Kidney epithelial cell (primary cell): Measurements from ENCODE around the gene ELF5. TPM values are rescaled to one million over a fixed set of nuclear protein-coding genes. Genes with fewer than 3 reads are reported as not detected.

Experiments
- DNase-seq: peaks from one replicate; pipeline ENCODE4 v3.0.0-alpha.2; 2010; ENCODE audit warnings: low read depth
- H3K27me3 ChIP-seq: 2 replicates; pipeline ENCODE4 v1.6.0; 2011; ENCODE audit warnings: low read length; ENCODE audit not compliant: control insufficient read depth, insufficient read depth
- H3K36me3 ChIP-seq: 2 replicates; pipeline ENCODE4 v1.5.1; 2011; ENCODE audit warnings: low read length; ENCODE audit not compliant: control insufficient read depth, insufficient read depth
- H3K4me3 ChIP-seq: 2 replicates; pipeline ENCODE4 v1.5.1; 2011; ENCODE audit warnings: low read depth, mild to moderate bottlenecking, control low read depth, low read length
- total RNA-seq: library from RNA; depleted of rRNA; stranded (reverse); fragments of >200 nt; gene quantifications from 2 replicates; pipeline ENCODE4 v1.2.3, GENCODE V29; 2015
- TF ChIP-seq, protein P1 (sequence below): IDR thresholded peaks from 2 replicates; pipeline ENCODE4 v1.5.1; 2011; ENCODE audit warnings: mild to moderate bottlenecking, moderate library complexity, low read length, control low read depth, inconsistent platforms; ENCODE audit not compliant: insufficient read depth, poor library complexity, severe bottlenecking

Gene ELF5
- total RNA-seq, 1 donor from 2014 or later, result not detected

DNA sequence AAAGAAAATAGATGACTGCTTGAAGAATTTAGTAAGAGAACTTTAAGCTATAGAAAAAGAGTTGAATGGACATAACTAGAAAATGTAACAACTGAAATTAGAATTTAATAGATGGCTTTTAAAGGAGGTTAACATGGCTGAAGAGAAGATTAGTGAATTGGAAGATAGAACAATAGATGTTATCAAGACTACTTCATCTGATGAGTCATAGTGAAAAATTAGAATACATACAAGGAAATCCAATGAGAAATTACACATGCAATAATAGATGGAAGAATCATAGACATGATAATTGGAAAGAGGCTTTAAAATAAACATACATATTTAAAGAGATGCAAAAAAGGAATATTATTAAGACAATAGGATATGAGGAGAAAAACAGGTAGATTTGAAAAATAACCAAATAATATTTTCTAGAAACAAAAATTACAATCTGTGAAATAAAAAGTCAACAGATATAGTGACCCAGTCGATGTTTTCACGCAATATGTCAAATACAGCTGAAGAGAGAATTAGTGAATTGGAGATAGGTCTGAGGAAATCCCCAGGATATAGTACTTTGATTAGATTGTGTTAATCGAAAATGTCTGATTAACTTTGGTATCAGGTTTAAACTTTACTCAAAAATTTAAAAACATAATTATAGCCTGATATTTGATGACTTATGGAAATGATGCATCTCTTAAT, 46.6 kb downstream of the ELF5 start:
- H3K27me3 ChIP-seq, result no peaks in the 10 kb centered on the region
- no peak for DNase-seq
- H3K4me3 ChIP-seq, result no peak overlapping the region
- peaks cover 1% of the 10 kb centered on the region for H3K36me3 ChIP-seq
- TF ChIP-seq, protein P1, sequence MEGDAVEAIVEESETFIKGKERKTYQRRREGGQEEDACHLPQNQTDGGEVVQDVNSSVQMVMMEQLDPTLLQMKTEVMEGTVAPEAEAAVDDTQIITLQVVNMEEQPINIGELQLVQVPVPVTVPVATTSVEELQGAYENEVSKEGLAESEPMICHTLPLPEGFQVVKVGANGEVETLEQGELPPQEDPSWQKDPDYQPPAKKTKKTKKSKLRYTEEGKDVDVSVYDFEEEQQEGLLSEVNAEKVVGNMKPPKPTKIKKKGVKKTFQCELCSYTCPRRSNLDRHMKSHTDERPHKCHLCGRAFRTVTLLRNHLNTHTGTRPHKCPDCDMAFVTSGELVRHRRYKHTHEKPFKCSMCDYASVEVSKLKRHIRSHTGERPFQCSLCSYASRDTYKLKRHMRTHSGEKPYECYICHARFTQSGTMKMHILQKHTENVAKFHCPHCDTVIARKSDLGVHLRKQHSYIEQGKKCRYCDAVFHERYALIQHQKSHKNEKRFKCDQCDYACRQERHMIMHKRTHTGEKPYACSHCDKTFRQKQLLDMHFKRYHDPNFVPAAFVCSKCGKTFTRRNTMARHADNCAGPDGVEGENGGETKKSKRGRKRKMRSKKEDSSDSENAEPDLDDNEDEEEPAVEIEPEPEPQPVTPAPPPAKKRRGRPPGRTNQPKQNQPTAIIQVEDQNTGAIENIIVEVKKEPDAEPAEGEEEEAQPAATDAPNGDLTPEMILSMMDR, result no peak

DNA sequence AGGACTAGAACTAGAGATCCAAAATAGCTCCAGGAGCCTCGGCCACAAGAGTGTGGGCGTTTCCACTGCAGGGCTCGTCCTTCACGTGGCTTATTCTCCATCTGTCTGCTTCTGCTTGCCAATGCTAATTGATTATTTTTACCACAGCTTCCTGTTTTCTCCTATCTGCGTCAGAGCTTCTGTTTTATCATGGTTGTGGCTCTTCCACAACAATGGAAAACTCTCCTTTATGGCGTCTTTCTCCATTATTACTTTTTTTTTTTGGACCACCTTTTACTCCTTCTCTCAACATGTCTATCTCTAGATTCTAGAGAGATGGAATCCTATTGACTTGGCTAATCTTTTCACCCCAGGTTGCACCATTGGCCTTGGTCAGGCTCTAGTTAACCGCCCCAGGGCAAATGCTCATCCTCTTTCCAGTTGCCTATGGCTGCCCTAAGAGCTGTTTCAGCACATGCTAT, 49.0 kb downstream of the ELF5 start:
- DNase-seq, result no peak
- peaks cover 1% of the 10 kb centered on the region for H3K36me3 ChIP-seq
- no peaks in the 10 kb centered on the region for H3K27me3 ChIP-seq
- no peak overlapping the region for H3K4me3 ChIP-seq
- TF ChIP-seq, protein P1, result no peak

DNA sequence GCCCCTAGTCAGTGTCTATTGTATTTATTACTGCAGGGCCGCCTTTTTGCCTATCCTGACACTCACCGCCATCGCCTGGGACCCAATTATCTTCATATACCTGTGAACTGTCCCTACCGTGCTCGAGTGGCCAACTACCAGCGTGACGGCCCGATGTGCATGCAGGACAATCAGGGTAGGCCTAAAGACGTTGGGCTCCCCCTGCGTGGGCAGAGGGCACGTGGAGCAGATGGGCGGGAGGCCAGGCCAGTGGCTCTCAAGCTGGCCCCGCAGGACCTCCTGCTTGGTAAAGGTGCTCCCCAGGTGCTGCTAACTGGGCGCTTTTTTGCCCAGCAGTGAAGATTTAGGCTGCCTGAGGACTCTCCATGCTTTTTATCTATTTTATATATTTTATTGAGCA, 52.4 kb downstream of the ELF5 start:
- TF ChIP-seq, protein P1, result no peak
- no peak overlapping the region for H3K4me3 ChIP-seq
- DNase-seq, result no peak
- peaks cover 4% of the 10 kb centered on the region for H3K36me3 ChIP-seq
- H3K27me3 ChIP-seq, result no peaks in the 10 kb centered on the region

DNA sequence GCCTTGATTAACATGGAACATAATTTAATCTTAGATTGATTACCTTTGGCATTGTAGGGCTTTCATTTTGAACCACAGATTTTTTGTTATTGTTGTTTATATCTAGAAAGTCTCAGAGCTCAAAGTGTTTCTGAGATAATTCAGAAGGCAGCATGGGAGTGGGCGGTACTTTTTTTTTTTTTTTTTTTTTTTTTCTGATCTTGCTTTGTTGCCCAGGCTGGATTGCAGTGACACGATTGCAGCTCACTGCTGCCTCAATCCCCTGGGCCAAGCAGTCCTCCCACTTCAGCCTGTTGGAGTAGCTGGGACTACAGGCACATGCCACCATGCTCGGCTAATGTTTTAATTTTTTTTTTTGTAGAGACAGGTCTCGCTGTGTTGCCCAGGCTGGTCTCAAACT, 53.3 kb downstream of the ELF5 start:
- H3K4me3 ChIP-seq, result no peak overlapping the region
- TF ChIP-seq, protein P1, result no peak
- no peaks in the 10 kb centered on the region for H3K27me3 ChIP-seq
- peaks cover 4% of the 10 kb centered on the region for H3K36me3 ChIP-seq
- no peak for DNase-seq

DNA sequence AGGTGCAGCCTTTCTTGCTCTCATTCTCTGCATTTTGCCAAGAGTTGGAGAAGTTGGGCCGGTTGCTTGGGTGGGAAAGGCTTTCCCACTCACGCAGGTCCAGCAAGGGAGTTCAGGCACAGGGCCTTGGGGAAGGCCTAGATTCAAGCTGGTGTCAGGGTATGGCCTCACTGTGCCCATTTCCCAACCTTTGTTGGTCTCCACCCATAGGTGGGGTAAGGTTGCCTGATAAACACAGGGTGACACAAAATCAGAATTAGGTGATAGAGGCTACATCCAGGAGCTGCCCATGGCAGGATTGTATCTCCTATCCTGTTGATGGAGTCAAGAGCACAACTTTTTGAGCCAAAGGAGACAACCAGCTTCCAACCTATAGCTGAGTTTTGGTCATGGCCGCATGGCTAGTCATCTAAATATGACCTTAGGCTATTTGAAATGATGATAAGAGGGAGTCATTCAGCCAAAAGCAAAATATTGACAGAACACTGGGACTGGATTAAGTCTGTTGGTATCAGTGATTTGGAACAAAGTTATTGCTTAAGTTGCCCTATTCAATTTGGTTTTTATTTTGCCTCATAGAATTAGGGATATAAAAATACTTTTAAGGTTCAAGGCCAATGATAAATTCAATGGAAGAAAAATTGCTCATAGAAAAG, 54.0 kb downstream of the ELF5 start:
- peaks cover 4% of the 10 kb centered on the region for H3K36me3 ChIP-seq
- TF ChIP-seq, protein P1, result no peak

DNA sequence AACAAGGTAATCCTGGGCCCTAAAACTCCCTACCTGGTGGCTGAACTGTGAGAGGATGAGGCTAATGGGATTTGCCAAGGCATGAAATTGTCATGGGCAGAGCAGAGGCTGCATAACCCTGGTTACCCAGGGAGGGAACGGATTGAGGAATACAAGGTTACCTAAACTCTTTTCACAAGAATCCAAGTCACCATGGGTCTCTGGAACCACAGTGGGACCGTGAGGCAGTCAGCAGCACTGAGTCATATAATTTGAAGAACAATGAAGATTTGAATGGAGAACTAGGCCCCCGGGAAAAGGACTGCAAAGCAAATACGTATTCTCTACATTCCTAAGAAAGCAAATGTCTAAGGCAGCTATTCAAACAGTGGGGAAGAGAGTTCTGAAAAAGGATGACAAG, 55.1 kb downstream of the ELF5 start:
- TF ChIP-seq, protein P1, result no peak

More for the DNA sequence above, 54.0 kb downstream of the ELF5 start:
- Histone ChIP-seq H3K4me3 (no peak overlapping the region), H3K27me3 (no peaks in the 10 kb centered on the region)
- no peak for DNase-seq

More for the DNA sequence above, 55.1 kb downstream of the ELF5 start:
- H3K4me3 ChIP-seq, result no peak overlapping the region
- H3K36me3 ChIP-seq, result peaks cover 5% of the 10 kb centered on the region
- no peak for DNase-seq
- no peaks in the 10 kb centered on the region for H3K27me3 ChIP-seq
